HepG2 (cell line): ENCODE results near the gene ASB3. TPM values are rescaled to one million over a fixed set of nuclear protein-coding genes. Genes with fewer than 3 reads are reported as not detected.

ENCODE experiments used
- ATAC-seq: fragments of 200-7000 bp; cut with Tn5 transposase; 3 replicates; pipeline ENCODE4 v1.9.1; 2020; ENCODE audit warnings: mild to moderate bottlenecking, moderate library complexity
- BruUV-seq: library from RNA; stranded (reverse); fragments of 400-500 nt; replicated peaks from 2 replicates; lab custom pipeline; 2021; lab: Mats Ljungman, UMichigan
- CTCF ChIA-PET: fragments of 300-600 bp; formaldehyde crosslinking; extraction: SDS; loops from one replicate; lab custom pipeline; 2021; ENCODE audit warnings: low total read pairs, inconsistent platforms, low intra/inter-chr PET ratio; lab: Yijun Ruan, JAX
- POLR2A ChIA-PET: fragments of 350-600 bp; sonication (Branson Sonifier 250); formaldehyde crosslinking; loops from one replicate; lab custom pipeline; 2020; ENCODE audit warnings: antibody characterized with exemption, inconsistent platforms; lab: Yijun Ruan, JAX
- DNase-seq: peaks from one replicate; pipeline ENCODE4 v3.0.0-alpha.2; 2015; ENCODE audit warnings: low spot score
- FAIRE-seq: peaks from 3 replicates; lab custom pipeline; 2011; peaks lifted over from hg19 to GRCh38; lab: Jason Lieb, UNC
- H2AFZ ChIP-seq: one replicate; pipeline ENCODE4 v1.6.1; 2011; ENCODE audit warnings: low read length, inconsistent platforms
- H3K27ac ChIP-seq: fragments of 300-600 bp; 3 replicates; pipeline ENCODE4 v1.8.0; 2011; ENCODE audit warnings: mixed run types, mild to moderate bottlenecking, mixed read lengths, low read length, inconsistent platforms; ENCODE audit not compliant: insufficient read depth; ENCODE audit errors: extremely low read length
- H3K27me3 ChIP-seq, 2 experiments: fragments of 200-600 bp in 1 of 2; 2 replicates in 1 of 2; 3 replicates in 1 of 2; pipeline versions ENCODE4 v1.6.0 to v1.8.0; 2011; ENCODE audit warnings: low read length in 2 of 2, mild to moderate bottlenecking in 2 of 2, moderate library complexity in 2 of 2, inconsistent platforms in 1 of 2; ENCODE audit not compliant: insufficient read depth in 2 of 2, control insufficient read depth in 1 of 2
- H3K36me3 ChIP-seq, 2 experiments: fragments of 200-600 bp in 1 of 2; replicated peaks in 1 of 2; 2 replicates in 1 of 2; 3 replicates in 1 of 2; pipeline versions ENCODE4 v1.5.1 to v1.8.0; 2011; ENCODE audit warnings: low read length in 2 of 2, inconsistent platforms in 1 of 2; ENCODE audit not compliant: insufficient read depth in 2 of 2, control insufficient read depth in 1 of 2
- H3K4me1 ChIP-seq: 2 replicates; pipeline ENCODE4 v1.5.1; 2012; ENCODE audit warnings: low read length, inconsistent platforms; ENCODE audit not compliant: insufficient read depth
- H3K4me2 ChIP-seq: 2 replicates; pipeline ENCODE4 v1.6.0; 2011; ENCODE audit warnings: low read depth, low read length, inconsistent platforms
- H3K4me3 ChIP-seq, 3 experiments: fragments of 200-600 bp in 1 of 3; sonication (generic), shearing (Covaris generic) in 1 of 3; replicated peaks in 1 of 3; 2 replicates each; pipeline ENCODE4 v1.5.1; 2011 to 2016; ENCODE audit warnings: low read length in 3 of 3, inconsistent platforms in 2 of 3, low read depth in 2 of 3, mild to moderate bottlenecking in 2 of 3, control low read depth in 1 of 3, mixed read lengths in 1 of 3; ENCODE audit not compliant: insufficient read depth in 1 of 3
- H3K79me2 ChIP-seq: one replicate; pipeline ENCODE4 v1.6.1; 2011; ENCODE audit warnings: low read length, inconsistent platforms; ENCODE audit not compliant: insufficient read depth
- H3K9ac ChIP-seq: 2 replicates; pipeline ENCODE4 v1.6.0; 2011; ENCODE audit warnings: mild to moderate bottlenecking, low read depth, low read length, inconsistent platforms; ENCODE audit not compliant: insufficient read depth
- H3K9me3 ChIP-seq: 2 replicates; pipeline ENCODE4 v1.5.1; 2012; ENCODE audit warnings: mild to moderate bottlenecking, low read length
- H4K20me1 ChIP-seq: 2 replicates; pipeline ENCODE4 v1.6.0; 2011; ENCODE audit warnings: inconsistent platforms, mild to moderate bottlenecking, low read length, moderate library complexity; ENCODE audit not compliant: insufficient read depth
- GPN1 ChIP-seq: sonication (generic); formaldehyde crosslinking; IDR thresholded peaks from 2 replicates; pipeline ENCODE4 v1.5.1; 2020; ENCODE audit warnings: missing genetic modification reagents, borderline replicate concordance
- MBD4 ChIP-seq: IDR thresholded peaks from 2 replicates; pipeline ENCODE4 v1.6.1; 2012; ENCODE audit warnings: low read length, inconsistent platforms, borderline replicate concordance
- MXI1 ChIP-seq: IDR thresholded peaks from 3 replicates; pipeline ENCODE4 v1.6.1; 2012; ENCODE audit warnings: low read depth, low read length, inconsistent platforms, borderline replicate concordance
- NFE2L1 ChIP-seq: sonication (generic); formaldehyde crosslinking; IDR thresholded peaks from 2 replicates; pipeline ENCODE4 v1.4.0; 2020; ENCODE audit warnings: missing genetic modification reagents, mild to moderate bottlenecking, borderline replicate concordance
- RARA ChIP-seq: IDR thresholded peaks from 2 replicates; pipeline ENCODE4 v1.6.1; 2016; ENCODE audit warnings: missing genetic modification reagents, missing compliant biosample characterization
- RBM39 ChIP-seq: fragments of 200-400 bp; formaldehyde crosslinking; IDR thresholded peaks from one replicate; pipeline ENCODE4 v1.6.1; 2018; ENCODE audit warnings: antibody characterized with exemption, mild to moderate bottlenecking, low read depth, low read length; ENCODE audit not compliant: poor library complexity, severe bottlenecking
- SMARCC2 ChIP-seq: fragments of 450-650 bp; IDR thresholded peaks from 2 replicates; pipeline ENCODE4 v1.6.1; 2017; ENCODE audit warnings: antibody characterized with exemption, mild to moderate bottlenecking
- SP4 ChIP-seq: sonication (generic); formaldehyde crosslinking; IDR thresholded peaks from 2 replicates; pipeline ENCODE4 v1.8.1; 2023; ENCODE audit warnings: mild to moderate bottlenecking, missing genetic modification reagents
- TOE1 ChIP-seq: sonication (generic); formaldehyde crosslinking; IDR thresholded peaks from 2 replicates; pipeline ENCODE4 v1.4.0; 2020; ENCODE audit warnings: mild to moderate bottlenecking, missing genetic modification reagents
- ZFX ChIP-seq: sonication (generic); formaldehyde crosslinking; IDR thresholded peaks from 2 replicates; pipeline ENCODE4 v1.4.0; 2020; ENCODE audit warnings: mild to moderate bottlenecking, low read depth, missing genetic modification reagents, moderate library complexity
- ZFYVE20 ChIP-seq: sonication (generic); formaldehyde crosslinking; IDR thresholded peaks from 2 replicates; pipeline ENCODE4 v1.8.0; 2023; ENCODE audit warnings: low read depth, mild to moderate bottlenecking, moderate library complexity, missing genetic modification reagents, borderline replicate concordance
- ZNF12 ChIP-seq: sonication (generic); formaldehyde crosslinking; IDR thresholded peaks from 2 replicates; pipeline ENCODE4 v1.5.0; 2020; ENCODE audit warnings: missing genetic modification reagents
- ZNF230 ChIP-seq: sonication (generic); formaldehyde crosslinking; IDR thresholded peaks from 2 replicates; pipeline ENCODE4 v1.4.0; 2020; ENCODE audit warnings: mild to moderate bottlenecking, missing genetic modification reagents
- ZNF747 ChIP-seq: sonication (generic); formaldehyde crosslinking; IDR thresholded peaks from 2 replicates; pipeline ENCODE4 v1.8.1; 2023; ENCODE audit warnings: missing genetic modification reagents, mild to moderate bottlenecking, borderline replicate concordance
- WGBS: methylation state at CpG from one replicate; pipeline ENCODE4 v1.1.6; 2017; ENCODE audit warnings: low lambda C conversion rate; 5-methylcytosine and 5-hydroxymethylcytosine counted together
- in situ Hi-C: cut with HindIII; loops from 2 replicates; pipeline ENCODE4 v1.10.0; 2017; ENCODE audit warnings: low pct_unique_long_range_greater_than_20kb; ENCODE audit not compliant: extremely low pct_ligation_motif_present
- intact Hi-C: fragments of 100-400 bp; cut with micrococcal nuclease; formaldehyde crosslinking; loops from one replicate; pipeline ENCODE4 v1.10.0; 2022; ENCODE audit not compliant: unreplicated experiment
- polyA plus RNA-seq, 8 experiments: library from polyadenylated mRNA; depleted of rRNA in 3 of 8; stranded (reverse) in 7 of 8; unstranded in 1 of 8; fragments of >200 nt; fragmentation: Illumina TruSeq in 4 of 8; extraction: Trizol in 4 of 8; gene quantifications; 2 replicates each; pipeline versions ENCODE4 v1.2.1 to v1.2.3, GENCODE V29; 2011 to 2016; ENCODE audit warnings: low read depth in 4 of 8, missing spikeins in 1 of 8, mixed read lengths in 1 of 8; ENCODE audit not compliant: insufficient read depth in 1 of 8
- total RNA-seq, 5 experiments: library from RNA; depleted of rRNA; stranded (reverse); fragments of >200 nt; fragmentation: Illumina TruSeq; extraction: Trizol; gene quantifications; 2 replicates each; pipeline ENCODE4 v1.2.3, GENCODE V29; 2016; ENCODE audit warnings: low read depth in 1 of 5
- TF ChIP-seq, protein P1 (sequence below): IDR thresholded peaks from 2 replicates; pipeline ENCODE4 v1.6.1; 2012; ENCODE audit warnings: low read length, improper control_type of control experiment
- TF ChIP-seq, protein P2 (sequence below): sonication (generic); formaldehyde crosslinking; IDR thresholded peaks from 2 replicates; pipeline ENCODE4 v1.5.1; 2020; ENCODE audit warnings: missing genetic modification reagents, mild to moderate bottlenecking, borderline replicate concordance
- TF ChIP-seq, protein P3 (sequence below): sonication (generic); formaldehyde crosslinking; IDR thresholded peaks from 2 replicates; pipeline ENCODE4 v1.4.0; 2020; ENCODE audit warnings: missing genetic modification reagents

The ASB3 gene
- total and polyA plus RNA-seq, 2 of the 13 experiments (the other 11 are each of a cell fraction or from before 2014, with no cell fraction given), result 40.1 to 41.8 TPM

DNA sequence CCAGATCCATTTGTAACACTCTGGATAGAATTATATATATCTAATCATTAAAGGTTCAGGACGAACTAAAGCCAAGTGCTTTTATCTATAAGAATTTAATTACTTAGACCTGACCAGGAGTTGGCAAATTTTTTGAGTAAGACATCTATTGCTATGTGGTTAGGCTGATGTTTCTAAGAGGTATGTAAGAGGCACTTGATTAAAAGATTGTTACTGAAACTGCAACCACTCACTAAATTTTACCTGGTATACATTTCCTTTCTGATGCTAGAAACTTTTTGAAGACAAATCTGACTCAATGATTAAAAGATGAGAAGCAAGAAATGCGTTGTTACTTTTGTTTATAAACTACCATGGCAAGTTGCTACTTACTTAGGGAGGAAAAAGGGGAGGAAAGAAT lies 95.9 kb downstream of the ASB3 start:
- Histone ChIP-seq H3K4me2 (no peak overlapping the region), H3K9ac (no peak overlapping the region), H3K36me3 (peaks cover 2 to 5% of the 10 kb centered on the region in 2 experiments; a peak in 4 of 5 replicates), H3K4me3 (no peak overlapping the region), H3K27me3 (no peaks in the 10 kb centered on the region), H3K4me1 (no peaks in the 10 kb centered on the region), H3K79me2 (no peaks in the 10 kb centered on the region), H3K27ac (no peak overlapping the region), H4K20me1 (no peaks in the 10 kb centered on the region), H3K9me3 (no peaks in the 10 kb centered on the region), H2AFZ (no peak overlapping the region)
- ChIA-PET POLR2A (no interaction called here), CTCF (no interaction called here)
- FAIRE-seq (no peak), ATAC-seq (no peak), DNase-seq (no peak)
- WGBS, result 98% methylated on average over 2 of the region's 2 CpGs
- in situ Hi-C loops (no loop called here), intact Hi-C loops (no loop called here)
- no TSS peak for BruUV-seq
- TF ChIP-seq GPN1, result no peak
- no peak for TF ChIP-seq RBM39
- no peak for TF ChIP-seq SP4 (CRISPR knock-in tag)
- TF ChIP-seq ZNF747 (CRISPR knock-in tag), result no peak
- no peak for TF ChIP-seq SMARCC2
- TF ChIP-seq, protein P1, sequence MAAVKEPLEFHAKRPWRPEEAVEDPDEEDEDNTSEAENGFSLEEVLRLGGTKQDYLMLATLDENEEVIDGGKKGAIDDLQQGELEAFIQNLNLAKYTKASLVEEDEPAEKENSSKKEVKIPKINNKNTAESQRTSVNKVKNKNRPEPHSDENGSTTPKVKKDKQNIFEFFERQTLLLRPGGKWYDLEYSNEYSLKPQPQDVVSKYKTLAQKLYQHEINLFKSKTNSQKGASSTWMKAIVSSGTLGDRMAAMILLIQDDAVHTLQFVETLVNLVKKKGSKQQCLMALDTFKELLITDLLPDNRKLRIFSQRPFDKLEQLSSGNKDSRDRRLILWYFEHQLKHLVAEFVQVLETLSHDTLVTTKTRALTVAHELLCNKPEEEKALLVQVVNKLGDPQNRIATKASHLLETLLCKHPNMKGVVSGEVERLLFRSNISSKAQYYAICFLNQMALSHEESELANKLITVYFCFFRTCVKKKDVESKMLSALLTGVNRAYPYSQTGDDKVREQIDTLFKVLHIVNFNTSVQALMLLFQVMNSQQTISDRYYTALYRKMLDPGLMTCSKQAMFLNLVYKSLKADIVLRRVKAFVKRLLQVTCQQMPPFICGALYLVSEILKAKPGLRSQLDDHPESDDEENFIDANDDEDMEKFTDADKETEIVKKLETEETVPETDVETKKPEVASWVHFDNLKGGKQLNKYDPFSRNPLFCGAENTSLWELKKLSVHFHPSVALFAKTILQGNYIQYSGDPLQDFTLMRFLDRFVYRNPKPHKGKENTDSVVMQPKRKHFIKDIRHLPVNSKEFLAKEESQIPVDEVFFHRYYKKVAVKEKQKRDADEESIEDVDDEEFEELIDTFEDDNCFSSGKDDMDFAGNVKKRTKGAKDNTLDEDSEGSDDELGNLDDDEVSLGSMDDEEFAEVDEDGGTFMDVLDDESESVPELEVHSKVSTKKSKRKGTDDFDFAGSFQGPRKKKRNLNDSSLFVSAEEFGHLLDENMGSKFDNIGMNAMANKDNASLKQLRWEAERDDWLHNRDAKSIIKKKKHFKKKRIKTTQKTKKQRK, result no peak
- no peak for TF ChIP-seq TOE1 (CRISPR knock-in tag)
- no peak for TF ChIP-seq ZNF230
- no peak for TF ChIP-seq MBD4
- TF ChIP-seq ZNF12 (CRISPR knock-in tag), result no peak
- no peak for TF ChIP-seq ZFX (CRISPR knock-in tag)
- no peak for TF ChIP-seq MXI1
- no peak for TF ChIP-seq RARA (CRISPR knock-in tag)
- TF ChIP-seq, protein P2, sequence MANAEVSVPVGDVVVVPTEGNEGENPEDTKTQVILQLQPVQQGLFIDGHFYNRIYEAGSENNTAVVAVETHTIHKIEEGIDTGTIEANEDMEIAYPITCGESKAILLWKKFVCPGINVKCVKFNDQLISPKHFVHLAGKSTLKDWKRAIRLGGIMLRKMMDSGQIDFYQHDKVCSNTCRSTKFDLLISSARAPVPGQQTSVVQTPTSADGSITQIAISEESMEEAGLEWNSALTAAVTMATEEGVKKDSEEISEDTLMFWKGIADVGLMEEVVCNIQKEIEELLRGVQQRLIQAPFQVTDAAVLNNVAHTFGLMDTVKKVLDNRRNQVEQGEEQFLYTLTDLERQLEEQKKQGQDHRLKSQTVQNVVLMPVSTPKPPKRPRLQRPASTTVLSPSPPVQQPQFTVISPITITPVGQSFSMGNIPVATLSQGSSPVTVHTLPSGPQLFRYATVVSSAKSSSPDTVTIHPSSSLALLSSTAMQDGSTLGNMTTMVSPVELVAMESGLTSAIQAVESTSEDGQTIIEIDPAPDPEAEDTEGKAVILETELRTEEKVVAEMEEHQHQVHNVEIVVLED, result no peak
- TF ChIP-seq, protein P3, sequence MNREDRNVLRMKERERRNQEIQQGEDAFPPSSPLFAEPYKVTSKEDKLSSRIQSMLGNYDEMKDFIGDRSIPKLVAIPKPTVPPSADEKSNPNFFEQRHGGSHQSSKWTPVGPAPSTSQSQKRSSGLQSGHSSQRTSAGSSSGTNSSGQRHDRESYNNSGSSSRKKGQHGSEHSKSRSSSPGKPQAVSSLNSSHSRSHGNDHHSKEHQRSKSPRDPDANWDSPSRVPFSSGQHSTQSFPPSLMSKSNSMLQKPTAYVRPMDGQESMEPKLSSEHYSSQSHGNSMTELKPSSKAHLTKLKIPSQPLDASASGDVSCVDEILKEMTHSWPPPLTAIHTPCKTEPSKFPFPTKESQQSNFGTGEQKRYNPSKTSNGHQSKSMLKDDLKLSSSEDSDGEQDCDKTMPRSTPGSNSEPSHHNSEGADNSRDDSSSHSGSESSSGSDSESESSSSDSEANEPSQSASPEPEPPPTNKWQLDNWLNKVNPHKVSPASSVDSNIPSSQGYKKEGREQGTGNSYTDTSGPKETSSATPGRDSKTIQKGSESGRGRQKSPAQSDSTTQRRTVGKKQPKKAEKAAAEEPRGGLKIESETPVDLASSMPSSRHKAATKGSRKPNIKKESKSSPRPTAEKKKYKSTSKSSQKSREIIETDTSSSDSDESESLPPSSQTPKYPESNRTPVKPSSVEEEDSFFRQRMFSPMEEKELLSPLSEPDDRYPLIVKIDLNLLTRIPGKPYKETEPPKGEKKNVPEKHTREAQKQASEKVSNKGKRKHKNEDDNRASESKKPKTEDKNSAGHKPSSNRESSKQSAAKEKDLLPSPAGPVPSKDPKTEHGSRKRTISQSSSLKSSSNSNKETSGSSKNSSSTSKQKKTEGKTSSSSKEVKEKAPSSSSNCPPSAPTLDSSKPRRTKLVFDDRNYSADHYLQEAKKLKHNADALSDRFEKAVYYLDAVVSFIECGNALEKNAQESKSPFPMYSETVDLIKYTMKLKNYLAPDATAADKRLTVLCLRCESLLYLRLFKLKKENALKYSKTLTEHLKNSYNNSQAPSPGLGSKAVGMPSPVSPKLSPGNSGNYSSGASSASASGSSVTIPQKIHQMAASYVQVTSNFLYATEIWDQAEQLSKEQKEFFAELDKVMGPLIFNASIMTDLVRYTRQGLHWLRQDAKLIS (CRISPR knock-in tag), result no peak
- no peak for TF ChIP-seq NFE2L1 (CRISPR knock-in tag)
- TF ChIP-seq ZFYVE20 (CRISPR knock-in tag), result no peak
